H9 (cell line): ENCODE measurements around the gene OPRL1. TPM values are rescaled to one million over a fixed set of nuclear protein-coding genes. Genes with fewer than 3 reads are reported as not detected.

Experiments
- DNase-seq: peaks from one replicate; pipeline ENCODE4 v3.0.0-alpha.2; 2017
- H2AFZ ChIP-seq: one replicate; pipeline ENCODE4 v1.6.1; 2013; ENCODE audit warnings: mild to moderate bottlenecking, low read length, control low read depth, moderate library complexity
- H2AK5ac ChIP-seq: 2 replicates; pipeline ENCODE4 v1.6.1; 2013; ENCODE audit warnings: low read length, control low read depth, mixed read lengths; ENCODE audit not compliant: insufficient read length
- H2BK120ac ChIP-seq: one replicate; pipeline ENCODE4 v1.6.1; 2013; ENCODE audit warnings: low read depth, mild to moderate bottlenecking, low read length, control low read depth, inconsistent platforms; ENCODE audit not compliant: poor library complexity, severe bottlenecking
- H2BK12ac ChIP-seq: 2 replicates; pipeline ENCODE4 v1.6.1; 2013; ENCODE audit warnings: low read length, control low read depth, mixed read lengths, low read depth; ENCODE audit not compliant: insufficient read length
- H2BK15ac ChIP-seq: 2 replicates; pipeline ENCODE4 v1.6.1; 2013; ENCODE audit warnings: low read depth, low read length, control low read depth
- H2BK20ac ChIP-seq: one replicate; pipeline ENCODE4 v1.6.1; 2013; ENCODE audit warnings: low read depth, mild to moderate bottlenecking, low read length, control low read depth, inconsistent platforms; ENCODE audit not compliant: poor library complexity, severe bottlenecking
- H2BK5ac ChIP-seq: 2 replicates; pipeline ENCODE4 v1.6.1; 2013; ENCODE audit warnings: low read length, control low read depth, mixed read lengths; ENCODE audit not compliant: insufficient read length
- H3K14ac ChIP-seq: 2 replicates; pipeline ENCODE4 v1.6.1; 2013; ENCODE audit warnings: low read length, control low read depth; ENCODE audit not compliant: insufficient read depth
- H3K18ac ChIP-seq: 2 replicates; pipeline ENCODE4 v1.6.1; 2013; ENCODE audit warnings: low read depth, mild to moderate bottlenecking, mixed read lengths, low read length, control low read depth; ENCODE audit not compliant: insufficient read length
- H3K23ac ChIP-seq: 2 replicates; pipeline ENCODE4 v1.6.1; 2013; ENCODE audit warnings: low read length, control low read depth, mixed read lengths, low read depth; ENCODE audit not compliant: insufficient read length
- H3K23me2 ChIP-seq: 2 replicates; pipeline ENCODE4 v1.6.1; 2013; ENCODE audit warnings: low read depth, mild to moderate bottlenecking, mixed read lengths, low read length, control low read depth; ENCODE audit not compliant: insufficient read length, poor library complexity, severe bottlenecking
- H3K27ac ChIP-seq: 2 replicates; pipeline ENCODE4 v1.5.1; 2013; ENCODE audit warnings: low read length, control low read depth, mixed read lengths, low read depth; ENCODE audit not compliant: insufficient read length
- H3K27me3 ChIP-seq: 2 replicates; pipeline ENCODE4 v1.6.1; 2013; ENCODE audit warnings: low read length, control low read depth, inconsistent platforms; ENCODE audit not compliant: insufficient read depth
- H3K4ac ChIP-seq: 2 replicates; pipeline ENCODE4 v1.6.1; 2013; ENCODE audit warnings: low read depth, mild to moderate bottlenecking, control low read depth, inconsistent platforms, low read length, moderate library complexity
- H3K4me1 ChIP-seq: 2 replicates; pipeline ENCODE4 v1.6.1; 2013; ENCODE audit warnings: low read length, control low read depth, inconsistent platforms; ENCODE audit not compliant: insufficient read depth
- H3K4me2 ChIP-seq: 2 replicates; pipeline ENCODE4 v1.6.1; 2013; ENCODE audit warnings: low read length, control low read depth, mixed read lengths; ENCODE audit not compliant: insufficient read length, insufficient read depth
- H3K56ac ChIP-seq: 2 replicates; pipeline ENCODE4 v1.6.1; 2013; ENCODE audit warnings: low read depth, mild to moderate bottlenecking, mixed read lengths, low read length, control low read depth; ENCODE audit not compliant: insufficient read length
- H3K79me1 ChIP-seq: 2 replicates; pipeline ENCODE4 v1.6.1; 2013; ENCODE audit warnings: low read depth, mild to moderate bottlenecking, moderate library complexity, low read length, control low read depth, inconsistent platforms; ENCODE audit not compliant: insufficient read depth, poor library complexity, severe bottlenecking
- H3K79me2 ChIP-seq: 2 replicates; pipeline ENCODE4 v1.6.1; 2013; ENCODE audit warnings: low read length, control low read depth, inconsistent platforms; ENCODE audit not compliant: insufficient read depth
- H3K9ac ChIP-seq: 2 replicates; pipeline ENCODE4 v1.6.1; 2013; ENCODE audit warnings: low read length, control low read depth, mixed read lengths; ENCODE audit not compliant: insufficient read length; ENCODE audit errors: extremely low read depth
- H3K9me3 ChIP-seq: one replicate; pipeline ENCODE4 v1.6.1; 2013; ENCODE audit warnings: low read depth, low read length, inconsistent platforms; ENCODE audit not compliant: control insufficient read depth
- H3T11ph ChIP-seq: one replicate; pipeline ENCODE4 v1.6.1; 2013; ENCODE audit warnings: mild to moderate bottlenecking, low read length, control low read depth, inconsistent platforms
- H4K20me1 ChIP-seq: one replicate; pipeline ENCODE4 v1.6.1; 2013; ENCODE audit not compliant: control insufficient read depth, insufficient read length, insufficient read depth
- H4K5ac ChIP-seq: 2 replicates; pipeline ENCODE4 v1.6.1; 2013; ENCODE audit warnings: low read depth, mild to moderate bottlenecking, mixed read lengths, low read length, control low read depth; ENCODE audit not compliant: insufficient read length
- H4K8ac ChIP-seq: replicated peaks from 2 replicates; pipeline ENCODE4 v1.6.1; 2013; ENCODE audit warnings: low read length, control low read depth, mixed read lengths, low read depth; ENCODE audit not compliant: insufficient read length
- H4K91ac ChIP-seq: 2 replicates; pipeline ENCODE4 v1.6.1; 2013; ENCODE audit warnings: low read depth, mild to moderate bottlenecking, moderate library complexity, mixed read lengths, low read length, control low read depth; ENCODE audit not compliant: insufficient read length
- H3K27ac Mint-ChIP-seq, 3 experiments: 2 replicates in 2 of 3; 3 replicates in 1 of 3; pipeline ENCODE4 v1.8.0; 2020 to 2021; ENCODE audit warnings: mixed read lengths in 3 of 3, mild to moderate bottlenecking in 1 of 3, moderate library complexity in 1 of 3
- H3K27me3 Mint-ChIP-seq: 2 replicates; pipeline ENCODE4 v1.8.0; 2021; ENCODE audit warnings: low read depth, mild to moderate bottlenecking, moderate library complexity, mixed read lengths
- H3K36me3 Mint-ChIP-seq, 3 experiments: 2 replicates in 2 of 3; 3 replicates in 1 of 3; pipeline ENCODE4 v1.8.0; 2020 to 2021; ENCODE audit warnings: low read depth in 3 of 3, mixed read lengths in 3 of 3; ENCODE audit not compliant: insufficient read depth in 1 of 3
- H3K4me1 Mint-ChIP-seq, 2 experiments: 2 replicates each; pipeline ENCODE4 v1.8.0; 2020; ENCODE audit warnings: mixed read lengths in 2 of 2
- H3K4me3 Mint-ChIP-seq, 2 experiments: 2 replicates in 1 of 2; 3 replicates in 1 of 2; pipeline ENCODE4 v1.8.0; 2020 to 2021; ENCODE audit warnings: mild to moderate bottlenecking in 2 of 2, mixed read lengths in 2 of 2, moderate library complexity in 1 of 2
- H3K9me3 Mint-ChIP-seq, 2 experiments: 2 replicates in 1 of 2; 3 replicates in 1 of 2; pipeline ENCODE4 v1.8.0; 2020; ENCODE audit warnings: mild to moderate bottlenecking in 2 of 2, mixed read lengths in 2 of 2, moderate library complexity in 1 of 2
- WGBS: extraction: QIAGEN DNeasy Blood & Tissue Kit; methylation state at CpG from one replicate; pipeline ENCODE4 v1.1.7; 2013; ENCODE audit warnings: missing lambda C conversion rate, low lambda C conversion rate, mixed read lengths; ENCODE audit not compliant: insufficient read length; ENCODE audit errors: extremely low coverage; 5-methylcytosine and 5-hydroxymethylcytosine counted together
- total RNA-seq: library from RNA; stranded (reverse); gene quantifications from 2 replicates; pipeline ENCODE4 v1.2.1, GENCODE V29; 2021
- TF ChIP-seq, protein P1 (sequence below): fragments of 200-600 bp; sonication (generic); conservative IDR thresholded peaks from 3 replicates; pipeline ENCODE4 v1.8.0; 2021; ENCODE audit warnings: antibody characterized with exemption, mild to moderate bottlenecking

The OPRL1 gene
- total RNA-seq, 1 experiment from 2014 or later, result 0.90 TPM

DNA sequence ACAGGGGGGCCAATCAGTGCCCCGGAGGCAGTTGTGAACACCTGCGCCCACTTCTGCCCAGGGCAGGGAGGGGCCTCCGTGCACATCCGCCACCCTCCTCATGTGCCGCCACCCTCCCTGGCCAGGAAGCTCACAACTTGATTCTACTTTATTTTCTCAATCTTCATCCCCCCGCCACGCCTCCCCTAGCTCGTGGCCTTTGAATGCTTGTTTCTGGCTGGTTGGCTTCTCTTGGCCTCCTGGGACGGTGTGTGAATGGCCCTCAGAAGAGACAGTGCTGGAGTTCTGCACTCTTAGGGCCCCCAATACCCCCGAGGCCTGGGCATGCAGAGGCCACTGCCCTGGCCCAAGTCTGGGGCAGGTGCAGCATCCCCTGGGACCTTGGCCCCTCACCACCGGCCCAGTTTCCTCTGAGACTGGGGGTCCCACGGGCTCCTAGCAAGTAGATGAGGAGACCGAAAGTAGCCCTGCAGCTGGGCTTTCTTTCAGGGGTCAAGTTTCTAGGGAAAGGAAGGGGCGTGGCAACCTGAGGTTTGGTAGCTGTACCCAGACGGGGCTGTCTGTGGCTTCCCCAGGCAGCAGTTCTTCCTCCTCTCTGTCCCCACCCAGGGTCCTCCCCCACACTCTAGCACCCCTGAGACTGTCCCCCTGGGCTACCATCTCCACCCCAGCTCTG lies 1.9 kb upstream of the OPRL1 start:
- no peak for DNase-seq
- Mint-ChIP-seq H3K27me3 (peaks cover 29% of the 10 kb centered on the region), H3K9me3 (no peaks in the 10 kb centered on the region), H3K27ac (peak overlapping the region in 1 of 3 experiments; percentile 53; a peak in 1 of 7 replicates), H3K36me3 (no peaks in the 10 kb centered on the region; a peak in 1 of 7 replicates), H3K4me1 (peaks cover 27 to 34% of the 10 kb centered on the region in 2 experiments), H3K4me3 (peak overlapping the region in 1 of 2 experiments; percentile 40; a peak in 2 of 5 replicates)
- Histone ChIP-seq H3K79me2 (no peaks in the 10 kb centered on the region), H3K14ac (no peak overlapping the region), H2BK15ac (no peak overlapping the region), H3K18ac (no peak overlapping the region), H3K23me2 (peaks cover 12% of the 10 kb centered on the region), H3K27me3 (peaks cover under 1% of the 10 kb centered on the region; the same call in 1 of the 2 replicates), H3K4me1 (no peaks in the 10 kb centered on the region; the same call in 1 of the 2 replicates), H4K91ac (no peak overlapping the region), H2BK20ac (no peak overlapping the region), H3K9ac (no peak overlapping the region), H3K27ac (no peak overlapping the region), H2BK120ac (no peak overlapping the region), H4K5ac (no peak overlapping the region), H3K56ac (no peak overlapping the region), H2AK5ac (no peak overlapping the region), H3K9me3 (no peaks in the 10 kb centered on the region), H3K4me2 (no peak overlapping the region), H2AFZ (no peak overlapping the region), H3T11ph (no peak overlapping the region), H3K4ac (no peak overlapping the region), H4K8ac (no peak overlapping the region), H2BK12ac (no peak overlapping the region), H3K23ac (no peak overlapping the region), H3K79me1 (no peaks in the 10 kb centered on the region), H2BK5ac (no peak overlapping the region), H4K20me1 (no peaks in the 10 kb centered on the region)
- WGBS, result no CpG with 5 or more reads among the region's 15 CpGs
- TF ChIP-seq, protein P1, sequence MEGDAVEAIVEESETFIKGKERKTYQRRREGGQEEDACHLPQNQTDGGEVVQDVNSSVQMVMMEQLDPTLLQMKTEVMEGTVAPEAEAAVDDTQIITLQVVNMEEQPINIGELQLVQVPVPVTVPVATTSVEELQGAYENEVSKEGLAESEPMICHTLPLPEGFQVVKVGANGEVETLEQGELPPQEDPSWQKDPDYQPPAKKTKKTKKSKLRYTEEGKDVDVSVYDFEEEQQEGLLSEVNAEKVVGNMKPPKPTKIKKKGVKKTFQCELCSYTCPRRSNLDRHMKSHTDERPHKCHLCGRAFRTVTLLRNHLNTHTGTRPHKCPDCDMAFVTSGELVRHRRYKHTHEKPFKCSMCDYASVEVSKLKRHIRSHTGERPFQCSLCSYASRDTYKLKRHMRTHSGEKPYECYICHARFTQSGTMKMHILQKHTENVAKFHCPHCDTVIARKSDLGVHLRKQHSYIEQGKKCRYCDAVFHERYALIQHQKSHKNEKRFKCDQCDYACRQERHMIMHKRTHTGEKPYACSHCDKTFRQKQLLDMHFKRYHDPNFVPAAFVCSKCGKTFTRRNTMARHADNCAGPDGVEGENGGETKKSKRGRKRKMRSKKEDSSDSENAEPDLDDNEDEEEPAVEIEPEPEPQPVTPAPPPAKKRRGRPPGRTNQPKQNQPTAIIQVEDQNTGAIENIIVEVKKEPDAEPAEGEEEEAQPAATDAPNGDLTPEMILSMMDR, result no peak
